ENCODE data around the gene CACNA1I.

GRCh38 chr22:39528080-39528661, 42.4 kb upstream of the CACNA1I start:
- TF ChIP-seq POLR2A (IDR thresholded peaks at IDR 0.05) (no peak), CTCF (IDR thresholded peaks at IDR 0.05) (no peak)

Measured in body of pancreas (tissue), 4 donors.